Thoracic aorta (tissue), 2 donors: ENCODE measurements around the gene NPY1R. TPM values are rescaled to one million over a fixed set of nuclear protein-coding genes. Genes with fewer than 3 reads are reported as not detected.

ENCODE experiments used
- ATAC-seq: fragments of 150-250 bp; one replicate; pipeline ENCODE4 v1.8.0; 2017; ENCODE audit warnings: low read depth; ENCODE audit not compliant: insufficient number of reproducible peaks, low FRiP score
- DNase-seq: peaks from one replicate; pipeline ENCODE4 v3.0.0-alpha.2; 2020; ENCODE audit warnings: low spot score
- H3K27ac ChIP-seq, 2 donors: fragments of 200-600 bp; sonication (generic); 1 replicate in 1 of 2; 2 replicates in 1 of 2; pipeline ENCODE4 v1.5.1; 2016; ENCODE audit warnings: mild to moderate bottlenecking in 2 of 2, moderate library complexity in 2 of 2
- H3K27me3 ChIP-seq: fragments of 200-600 bp; sonication (generic); replicated peaks from 2 replicates; pipeline ENCODE4 v1.6.0; 2016; ENCODE audit warnings: mild to moderate bottlenecking; ENCODE audit not compliant: insufficient read depth
- H3K36me3 ChIP-seq: fragments of 200-600 bp; sonication (generic); one replicate; pipeline ENCODE4 v1.5.1; 2016
- H3K4me1 ChIP-seq, 2 donors: fragments of 200-600 bp; sonication (generic); 1 replicate in 1 of 2; 2 replicates in 1 of 2; pipeline versions ENCODE4 v1.5.1 to v1.6.0; 2016; ENCODE audit warnings: low read depth in 2 of 2, mild to moderate bottlenecking in 1 of 2; ENCODE audit not compliant: control insufficient read depth in 1 of 2
- H3K4me3 ChIP-seq: fragments of 200-600 bp; sonication (generic); 2 replicates; pipeline ENCODE4 v1.5.1; 2016; ENCODE audit warnings: mild to moderate bottlenecking
- H3K9me3 ChIP-seq: fragments of 200-600 bp; sonication (generic); 2 replicates; pipeline ENCODE4 v1.5.1; 2016
- total RNA-seq, 2 donors: library from RNA; depleted of rRNA; stranded (reverse); fragments of >200 nt; gene quantifications; one replicate each; pipeline versions ENCODE4 v1.1.0 to v1.2.3, GENCODE V29; 2016
- TF ChIP-seq, protein P1 (sequence below): fragments of 200-600 bp; sonication (generic); IDR thresholded peaks from one replicate; pipeline ENCODE4 v1.5.1; 2019; ENCODE audit warnings: antibody characterized with exemption

NPY1R gene
- total RNA-seq, 2 donors from 2014 or later = 35.4 to 112 TPM

DNA sequence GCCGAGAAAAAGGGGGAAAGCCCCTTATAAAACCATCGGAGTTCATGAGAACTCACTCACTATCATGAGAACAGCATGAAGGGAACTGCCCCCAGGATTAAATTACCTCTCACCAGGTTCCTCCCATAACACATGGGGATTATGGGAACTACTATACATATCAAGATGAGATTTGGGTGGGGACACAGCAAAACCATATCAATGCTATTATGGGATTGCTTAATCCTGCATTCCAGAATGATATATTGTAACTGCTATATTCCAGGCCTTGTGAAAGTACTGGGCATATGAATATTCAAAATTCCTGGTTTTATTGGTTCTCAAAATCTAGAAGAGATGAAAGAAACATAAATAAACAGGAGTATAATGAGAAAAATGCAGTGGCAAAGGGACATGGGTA is 29.3 kb downstream of the NPY1R start:
- ATAC-seq (no peak), DNase-seq (no peak)
- Histone ChIP-seq H3K27me3 (no peaks in the 10 kb centered on the region), H3K4me1 (no peaks in the 10 kb centered on the region), H3K27ac (no peak overlapping the region), H3K36me3 (no peaks in the 10 kb centered on the region), H3K9me3 (no peaks in the 10 kb centered on the region), H3K4me3 (no peak overlapping the region)
- TF ChIP-seq, protein P1, sequence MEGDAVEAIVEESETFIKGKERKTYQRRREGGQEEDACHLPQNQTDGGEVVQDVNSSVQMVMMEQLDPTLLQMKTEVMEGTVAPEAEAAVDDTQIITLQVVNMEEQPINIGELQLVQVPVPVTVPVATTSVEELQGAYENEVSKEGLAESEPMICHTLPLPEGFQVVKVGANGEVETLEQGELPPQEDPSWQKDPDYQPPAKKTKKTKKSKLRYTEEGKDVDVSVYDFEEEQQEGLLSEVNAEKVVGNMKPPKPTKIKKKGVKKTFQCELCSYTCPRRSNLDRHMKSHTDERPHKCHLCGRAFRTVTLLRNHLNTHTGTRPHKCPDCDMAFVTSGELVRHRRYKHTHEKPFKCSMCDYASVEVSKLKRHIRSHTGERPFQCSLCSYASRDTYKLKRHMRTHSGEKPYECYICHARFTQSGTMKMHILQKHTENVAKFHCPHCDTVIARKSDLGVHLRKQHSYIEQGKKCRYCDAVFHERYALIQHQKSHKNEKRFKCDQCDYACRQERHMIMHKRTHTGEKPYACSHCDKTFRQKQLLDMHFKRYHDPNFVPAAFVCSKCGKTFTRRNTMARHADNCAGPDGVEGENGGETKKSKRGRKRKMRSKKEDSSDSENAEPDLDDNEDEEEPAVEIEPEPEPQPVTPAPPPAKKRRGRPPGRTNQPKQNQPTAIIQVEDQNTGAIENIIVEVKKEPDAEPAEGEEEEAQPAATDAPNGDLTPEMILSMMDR = no peak

DNA sequence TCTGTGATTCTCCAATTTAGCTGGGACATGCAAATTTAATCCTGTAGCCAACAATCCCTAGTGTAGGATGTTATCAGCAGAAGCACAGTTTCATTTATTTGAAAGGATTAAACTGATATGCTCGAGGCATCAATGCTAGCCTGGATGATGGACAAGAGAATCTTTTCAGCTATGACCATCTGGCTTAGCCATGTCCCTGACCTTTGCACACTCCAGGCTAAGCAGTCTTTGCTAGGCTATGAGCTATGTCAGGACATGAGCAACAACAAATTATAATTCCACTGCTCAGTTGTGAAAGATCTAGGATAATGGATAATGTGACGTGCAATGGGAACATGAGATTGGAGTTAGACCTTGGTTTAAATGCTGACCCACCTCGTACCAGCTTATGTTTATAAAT is 32.0 kb downstream of the NPY1R start:
- no peak overlapping the region for H3K4me3 ChIP-seq
- H3K36me3 ChIP-seq = no peaks in the 10 kb centered on the region
- TF ChIP-seq, protein P1 = no peak
- H3K27ac ChIP-seq = no peak overlapping the region
- ATAC-seq (no peak), DNase-seq (no peak)
- no peaks in the 10 kb centered on the region for H3K27me3 ChIP-seq
- no peaks in the 10 kb centered on the region for H3K4me1 ChIP-seq
- no peaks in the 10 kb centered on the region for H3K9me3 ChIP-seq

DNA sequence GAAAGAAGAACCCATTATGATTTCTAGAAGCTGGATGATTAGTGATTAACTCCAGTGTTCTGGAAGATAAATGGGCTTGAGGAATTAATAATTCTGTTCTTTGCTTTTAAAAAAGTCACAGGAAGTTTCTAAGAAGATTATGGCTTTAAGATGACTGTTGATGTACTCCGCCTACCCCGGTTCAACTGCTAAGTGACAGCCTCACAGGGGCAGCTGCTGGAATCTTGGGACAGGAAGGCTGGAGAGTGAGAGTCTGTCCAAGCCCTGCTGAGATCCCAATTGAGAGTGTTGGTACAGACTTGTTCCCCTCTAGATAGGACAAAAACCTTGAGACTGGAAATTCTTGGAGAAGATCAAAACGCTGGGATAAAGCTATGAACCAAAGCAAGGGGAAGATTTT is 37.3 kb downstream of the NPY1R start:
- no peak overlapping the region for H3K27ac ChIP-seq
- TF ChIP-seq, protein P1 = no peak
- no peak for DNase-seq
- no peak overlapping the region for H3K4me3 ChIP-seq
- H3K4me1 ChIP-seq = no peaks in the 10 kb centered on the region
- H3K27me3 ChIP-seq = no peaks in the 10 kb centered on the region
- ATAC-seq = no peak
- no peaks in the 10 kb centered on the region for H3K36me3 ChIP-seq
- no peaks in the 10 kb centered on the region for H3K9me3 ChIP-seq

GRCh38 chr4:163284304-163284703 is 48.1 kb downstream of the NPY1R start:
- Histone ChIP-seq H3K9me3 (no peaks in the 10 kb centered on the region), H3K27ac (no peak overlapping the region), H3K27me3 (no peaks in the 10 kb centered on the region), H3K4me1 (no peaks in the 10 kb centered on the region), H3K36me3 (no peaks in the 10 kb centered on the region), H3K4me3 (no peak overlapping the region)
- no peak for DNase-seq
- no peak for ATAC-seq
- TF ChIP-seq, protein P1 = no peak

GRCh38 chr4:163280703-163281519 is 51.5 kb downstream of the NPY1R start:
- no peaks in the 10 kb centered on the region for H3K9me3 ChIP-seq
- TF ChIP-seq, protein P1 = no peak
- H3K4me1 ChIP-seq = no peaks in the 10 kb centered on the region
- H3K27me3 ChIP-seq = no peaks in the 10 kb centered on the region
- no peaks in the 10 kb centered on the region for H3K36me3 ChIP-seq
- H3K4me3 ChIP-seq = no peak overlapping the region
- H3K27ac ChIP-seq = no peak overlapping the region
- no peak for ATAC-seq
- DNase-seq = no peak
